Ishikawa (cell line): ENCODE measurements around the gene HOXD4.

ENCODE experiments used
- CEBPB ChIP-seq: IDR thresholded peaks from 2 replicates; pipeline ENCODE4 v1.6.1; 2012
- CREB1 ChIP-seq: IDR thresholded peaks from 2 replicates; pipeline ENCODE4 v1.6.1; 2012; ENCODE audit warnings: low read depth
- EGR1 ChIP-seq: IDR thresholded peaks from 2 replicates; pipeline ENCODE4 v1.6.1; 2012
- EP300 ChIP-seq: IDR thresholded peaks from 2 replicates; pipeline ENCODE4 v1.6.1; 2012; ENCODE audit warnings: borderline replicate concordance
- FOXM1 ChIP-seq: IDR thresholded peaks from 2 replicates; pipeline ENCODE4 v1.6.1; 2012; ENCODE audit warnings: low read depth, borderline replicate concordance
- MAX ChIP-seq: IDR thresholded peaks from 2 replicates; pipeline ENCODE4 v1.6.1; 2012
- NFIC ChIP-seq: IDR thresholded peaks from 2 replicates; pipeline ENCODE4 v1.6.1; 2012
- RAD21 ChIP-seq: IDR thresholded peaks from 2 replicates; pipeline ENCODE4 v1.6.1; 2012; ENCODE audit warnings: low read depth
- REST ChIP-seq: IDR thresholded peaks from 2 replicates; pipeline ENCODE4 v1.6.1; 2012; ENCODE audit warnings: low read depth, mild to moderate bottlenecking
- TAF1 ChIP-seq: IDR thresholded peaks from 2 replicates; pipeline ENCODE4 v1.6.1; 2012; ENCODE audit warnings: low read depth, mild to moderate bottlenecking
- TCF12 ChIP-seq: IDR thresholded peaks from 2 replicates; pipeline ENCODE4 v1.6.1; 2012; ENCODE audit warnings: low read depth
- TEAD4 ChIP-seq: IDR thresholded peaks from 2 replicates; pipeline ENCODE4 v1.6.1; 2012
- USF1 ChIP-seq: IDR thresholded peaks from 2 replicates; pipeline ENCODE4 v1.6.1; 2012
- YY1 ChIP-seq: IDR thresholded peaks from 2 replicates; pipeline ENCODE4 v1.6.1; 2012; ENCODE audit warnings: low read depth
- ZBTB7A ChIP-seq: IDR thresholded peaks from 2 replicates; pipeline ENCODE4 v1.6.1; 2012; ENCODE audit warnings: low read depth

Gene HOXD4

GRCh38 chr2:176199902-176200301, 48.6 kb downstream of the HOXD4 start:
- TF ChIP-seq EP300: no peak
- no peak for TF ChIP-seq CREB1
- no peak for TF ChIP-seq CEBPB
- no peak for TF ChIP-seq MAX
- TF ChIP-seq TCF12: no peak
- TF ChIP-seq ZBTB7A: no peak
- TF ChIP-seq EGR1: no peak
- TF ChIP-seq FOXM1: no peak
- TF ChIP-seq USF1: no peak
- TF ChIP-seq YY1: no peak
- TF ChIP-seq TEAD4: no peak
- no peak for TF ChIP-seq TAF1
- TF ChIP-seq RAD21: no peak

GRCh38 chr2:176200971-176201370, 49.6 kb downstream of the HOXD4 start:
- no peak for TF ChIP-seq USF1
- TF ChIP-seq TEAD4: no peak
- TF ChIP-seq NFIC: no peak
- no peak for TF ChIP-seq ZBTB7A
- no peak for TF ChIP-seq YY1
- no peak for TF ChIP-seq CREB1
- TF ChIP-seq REST: no peak
- no peak for TF ChIP-seq MAX

GRCh38 chr2:176202491-176202890, 51.1 kb downstream of the HOXD4 start:
- no peak for TF ChIP-seq EP300
- no peak for TF ChIP-seq YY1
- TF ChIP-seq TAF1: no peak
- TF ChIP-seq FOXM1: no peak
- TF ChIP-seq EGR1: no peak
- TF ChIP-seq CREB1: no peak
- no peak for TF ChIP-seq TCF12
- TF ChIP-seq CEBPB: no peak
- TF ChIP-seq USF1: no peak
- TF ChIP-seq REST: no peak
- TF ChIP-seq MAX: no peak
- no peak for TF ChIP-seq RAD21
- TF ChIP-seq ZBTB7A: no peak
- TF ChIP-seq TEAD4: no peak
- TF ChIP-seq NFIC: no peak
